ENCODE measurements around the gene PARP12.

Gene PARP12

GRCh38 chr7:140017034-140017433 is 45.7 kb downstream of the PARP12 start:
- TF ChIP-seq CTCF (IDR thresholded peaks at IDR 0.05; ENCODE audit: control extremely low read depth, extremely low read depth, low read depth, missing control alignments): no peak
- no peak for DNase-seq (ENCODE audit: extremely low spot score)
- CTCF ChIA-PET: interaction anchor here (0.8 to 4.6 kb wide), 3 partner anchors 10 to 583 kb away, joined by 3 to 20 read pairs (median 9); no protein-coding TSS in a partner anchor
- POLR2A ChIA-PET: no interaction called here

- ChIA-PET CTCF (interaction anchor here (0.8 to 4.6 kb wide), 3 partner anchors 10 to 583 kb away, joined by 3 to 20 read pairs (median 9); no protein-coding TSS in a partner anchor), POLR2A (no interaction called here)
- no peak for TF ChIP-seq CTCF (IDR thresholded peaks at IDR 0.05; ENCODE audit: control extremely low read depth, extremely low read depth, low read depth, missing control alignments)
- DNase-seq (ENCODE audit: extremely low spot score): no peak
Observed at GRCh38 chr7:140016540-140016939, 46.2 kb downstream of the PARP12 start.

GRCh38 chr7:140015471-140015970 is 47.2 kb downstream of the PARP12 start:
- no peak for TF ChIP-seq CTCF (IDR thresholded peaks at IDR 0.05; ENCODE audit: control extremely low read depth, extremely low read depth, low read depth, missing control alignments)
- POLR2A ChIA-PET: no interaction called here
- CTCF ChIA-PET: interaction anchor here (2.3 kb wide), 1 partner anchor 12 kb away, joined by 9 read pairs; no protein-coding TSS in a partner anchor
- no peak for DNase-seq (ENCODE audit: extremely low spot score)

- POLR2A ChIA-PET: no interaction called here
- DNase-seq (ENCODE audit: extremely low spot score): no peak
- TF ChIP-seq CTCF (IDR thresholded peaks at IDR 0.05; ENCODE audit: control extremely low read depth, extremely low read depth, low read depth, missing control alignments): no peak
- CTCF ChIA-PET: no interaction called here
Observed at GRCh38 chr7:140014123-140014522, 48.6 kb downstream of the PARP12 start.

- ChIA-PET CTCF (no interaction called here), POLR2A (no interaction called here)
- no peak for DNase-seq (ENCODE audit: extremely low spot score)
- TF ChIP-seq CTCF (IDR thresholded peaks at IDR 0.05; ENCODE audit: control extremely low read depth, extremely low read depth, low read depth, missing control alignments): no peak
Observed at GRCh38 chr7:140013676-140014075, 49.1 kb downstream of the PARP12 start.

- no peak for TF ChIP-seq CTCF (IDR thresholded peaks at IDR 0.05; ENCODE audit: control extremely low read depth, extremely low read depth, low read depth, missing control alignments)
- ChIA-PET POLR2A (no interaction called here), CTCF (interaction anchor here (0.7 to 1.5 kb wide), 5 partner anchors 8 to 416 kb away, joined by 3 to 4 read pairs (median 3); no protein-coding TSS in a partner anchor)
- no peak for DNase-seq (ENCODE audit: extremely low spot score)
Observed at GRCh38 chr7:140010194-140010895, 52.4 kb downstream of the PARP12 start.

Measured in GM10248 (cell line).